ENCODE data around the gene MAGI2.

The MAGI2 gene

DNA sequence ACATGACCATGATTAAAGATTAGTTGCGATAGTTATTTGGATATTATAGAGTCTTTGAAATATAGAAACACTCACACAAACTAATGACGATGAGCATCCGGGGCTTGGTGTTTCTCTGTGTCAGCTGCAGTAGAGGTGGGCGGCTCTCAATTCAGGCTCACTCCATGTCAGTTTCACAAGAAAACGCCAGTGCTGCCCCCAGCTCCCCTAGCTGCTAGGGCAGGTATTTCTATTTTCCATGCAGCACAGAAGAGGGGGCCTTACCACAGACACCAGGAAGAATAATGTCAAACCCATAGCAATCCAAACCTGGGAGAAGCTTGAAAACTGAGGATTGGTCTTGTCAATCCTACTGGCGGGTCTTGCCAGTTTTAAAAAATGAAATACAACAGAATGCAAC lies 1457.8 kb downstream of the MAGI2 start:
- DNase-seq (ENCODE audit: low read depth), result no peak

DNA sequence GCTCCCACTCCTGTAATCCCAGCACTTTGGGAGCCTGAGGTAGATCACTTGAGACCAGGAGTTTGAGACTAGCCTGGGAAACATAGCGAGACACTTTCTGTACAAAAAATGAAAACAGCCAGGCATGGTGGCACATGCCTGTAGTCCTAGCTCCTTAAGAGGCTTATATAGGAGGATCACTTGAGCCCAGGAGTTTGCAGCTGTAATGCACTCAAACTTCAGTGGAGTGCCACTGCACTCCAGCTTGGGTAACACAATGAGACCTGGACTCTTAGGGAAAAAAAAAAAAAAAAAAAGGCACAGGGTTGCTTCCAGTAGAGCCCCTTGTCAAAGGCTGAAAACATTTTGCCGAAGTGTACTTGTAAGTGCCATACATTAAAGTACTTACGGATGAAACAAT lies 1459.6 kb downstream of the MAGI2 start:
- DNase-seq (ENCODE audit: low read depth), result no peak

DNA sequence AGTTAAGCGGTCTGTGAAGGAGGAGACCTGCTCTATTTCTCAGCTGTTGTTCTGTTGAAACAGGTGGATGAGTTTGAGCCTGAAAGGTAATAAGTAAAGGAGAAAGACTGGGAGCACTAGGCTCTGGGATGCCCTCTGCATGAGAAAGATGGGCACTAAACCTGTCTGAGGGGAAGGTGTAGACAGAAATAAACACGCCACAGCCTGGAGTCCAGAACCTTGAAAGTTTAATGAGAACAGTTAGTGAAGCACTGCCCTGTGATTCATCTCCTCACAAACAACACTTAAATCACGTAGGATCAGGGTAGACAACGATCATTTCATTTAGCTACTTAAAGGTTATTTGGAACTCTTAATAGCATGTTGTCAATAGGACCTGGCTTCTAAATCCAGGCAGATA lies 1461.8 kb downstream of the MAGI2 start:
- DNase-seq (ENCODE audit: low read depth), result no peak

DNA sequence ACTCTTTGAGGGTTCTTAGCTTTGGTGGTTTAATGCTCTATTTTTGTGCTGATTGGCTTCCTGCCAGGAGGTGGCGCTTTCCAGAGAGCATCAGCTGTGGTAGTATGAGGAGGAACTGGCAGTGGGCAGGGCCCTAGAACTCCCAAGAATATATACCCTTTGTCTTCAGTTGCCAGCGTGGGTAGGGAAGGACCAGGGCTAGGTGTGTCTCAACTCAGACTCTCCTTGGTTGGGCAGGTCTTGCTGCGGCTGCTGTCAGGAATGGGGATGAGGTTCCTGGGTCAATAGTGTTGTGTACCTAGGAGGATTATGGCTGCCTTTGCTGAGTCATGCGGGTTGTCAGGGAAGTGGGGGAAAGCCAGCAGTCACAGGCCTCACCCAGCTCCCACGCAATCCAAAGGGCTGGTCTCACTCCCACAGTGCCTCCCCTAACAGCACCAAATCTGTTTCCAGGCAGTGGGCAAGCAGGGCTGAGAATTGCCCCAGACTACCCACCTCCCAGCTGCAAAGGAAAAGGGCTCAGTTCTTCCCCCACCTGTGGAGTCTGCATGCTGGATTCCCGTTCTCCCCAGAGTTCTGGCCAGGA lies 1463.4 kb downstream of the MAGI2 start:
- DNase-seq (ENCODE audit: low read depth), result no peak

DNA sequence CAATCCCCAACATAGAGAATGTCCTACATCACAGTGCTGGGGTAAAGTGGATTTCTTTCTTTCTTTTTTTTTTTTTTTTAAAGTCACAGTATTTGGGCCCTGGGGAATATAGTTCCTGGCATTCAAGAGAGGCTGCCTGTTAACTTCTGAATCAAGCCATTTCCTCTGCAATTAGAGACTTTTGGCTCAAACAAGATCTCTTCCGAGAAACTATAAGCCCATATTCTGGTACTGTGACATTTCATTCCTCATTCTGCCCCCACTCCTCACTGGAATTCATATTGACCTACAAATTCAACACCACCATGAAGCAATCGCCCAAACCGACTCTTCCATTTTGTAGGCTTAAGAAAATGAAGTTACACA lies 1467.5 kb downstream of the MAGI2 start:
- no peak for DNase-seq (ENCODE audit: low read depth)

DNA sequence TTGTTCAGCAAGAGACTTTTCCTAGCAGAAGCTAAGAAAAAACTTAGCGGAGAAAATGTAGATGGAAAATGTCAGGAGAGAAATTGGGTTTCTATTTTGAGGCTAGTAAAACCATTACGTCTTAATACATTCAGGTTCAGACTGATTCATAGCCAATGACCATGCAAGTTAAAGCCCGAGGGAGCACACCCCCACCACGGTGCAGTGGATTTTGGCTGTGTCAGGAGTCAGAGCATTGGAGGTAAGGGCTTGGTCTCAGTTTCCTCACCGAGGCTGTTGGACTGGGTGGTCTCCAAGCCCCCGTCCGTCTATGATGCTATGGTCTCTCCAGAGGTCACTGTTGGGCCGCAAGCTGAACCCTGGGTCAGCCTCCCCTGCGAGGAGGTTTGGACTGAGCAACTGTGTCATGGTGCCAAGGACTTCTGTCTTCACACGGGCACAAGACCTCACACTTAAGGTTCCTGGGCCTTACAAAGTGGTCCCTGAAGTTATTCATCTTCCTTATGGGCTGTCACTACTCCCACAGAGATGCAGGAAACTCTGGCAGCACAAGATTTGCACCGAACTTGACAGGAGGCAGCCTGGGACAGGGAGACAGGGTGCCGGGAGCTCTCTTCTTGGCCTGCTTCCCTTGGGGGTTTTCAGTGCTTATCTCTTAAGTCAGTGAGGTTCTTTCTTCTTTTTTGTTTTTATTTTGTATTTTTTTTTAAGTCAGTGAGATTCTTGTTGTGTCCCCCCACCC lies 1468.1 kb downstream of the MAGI2 start:
- DNase-seq (ENCODE audit: low read depth), result no peak

DNA sequence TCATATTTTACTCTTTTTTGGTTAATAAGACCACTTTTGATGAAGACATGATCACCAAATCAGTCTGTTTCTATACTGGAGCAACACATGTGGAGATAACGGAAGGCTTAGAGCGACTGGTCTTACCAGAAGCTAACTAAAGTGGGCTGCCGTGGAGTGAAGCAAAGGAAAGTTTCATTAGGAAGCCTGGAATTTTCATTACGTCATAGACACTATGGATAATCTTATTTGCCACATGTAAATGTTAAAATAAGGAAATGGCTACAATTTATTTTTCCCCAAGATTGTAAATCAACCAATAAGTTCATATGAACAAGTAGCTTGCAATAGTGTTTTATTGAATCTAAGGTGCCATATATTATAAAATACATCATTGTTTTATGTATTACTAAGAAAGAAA lies 1469.5 kb downstream of the MAGI2 start:
- DNase-seq (ENCODE audit: low read depth), result no peak

DNA sequence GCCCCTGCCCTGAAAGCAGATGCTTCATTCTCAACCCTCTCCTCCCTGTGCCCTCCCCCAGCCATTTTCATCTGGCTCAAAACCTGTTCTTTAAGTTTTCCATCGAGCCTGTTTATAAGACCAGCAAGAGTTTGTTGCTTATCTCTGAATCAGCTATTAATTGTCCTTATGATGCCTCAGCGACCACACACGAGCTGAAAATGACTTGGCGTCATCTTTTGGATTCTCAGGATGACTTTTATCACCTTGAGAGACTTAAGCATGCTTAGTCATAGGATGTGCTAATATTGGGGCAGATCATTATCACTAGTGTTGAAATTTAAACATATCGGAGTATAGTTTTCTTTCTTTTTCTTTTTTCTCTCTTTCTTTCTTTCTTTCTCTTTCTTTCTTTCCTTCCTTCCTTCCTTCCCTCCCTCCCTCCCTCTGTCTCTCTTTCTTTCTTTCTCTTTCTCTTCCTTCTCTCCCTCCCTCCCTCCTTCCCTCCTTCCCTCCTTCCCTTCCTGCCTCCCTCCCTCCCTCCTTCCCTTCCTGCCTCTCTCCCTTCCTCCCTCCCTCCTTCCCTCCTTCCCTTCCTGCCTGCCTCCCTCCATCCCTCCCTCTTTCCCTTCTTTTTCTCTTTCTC lies 1470.4 kb downstream of the MAGI2 start:
- no peak for DNase-seq (ENCODE audit: low read depth)

DNA sequence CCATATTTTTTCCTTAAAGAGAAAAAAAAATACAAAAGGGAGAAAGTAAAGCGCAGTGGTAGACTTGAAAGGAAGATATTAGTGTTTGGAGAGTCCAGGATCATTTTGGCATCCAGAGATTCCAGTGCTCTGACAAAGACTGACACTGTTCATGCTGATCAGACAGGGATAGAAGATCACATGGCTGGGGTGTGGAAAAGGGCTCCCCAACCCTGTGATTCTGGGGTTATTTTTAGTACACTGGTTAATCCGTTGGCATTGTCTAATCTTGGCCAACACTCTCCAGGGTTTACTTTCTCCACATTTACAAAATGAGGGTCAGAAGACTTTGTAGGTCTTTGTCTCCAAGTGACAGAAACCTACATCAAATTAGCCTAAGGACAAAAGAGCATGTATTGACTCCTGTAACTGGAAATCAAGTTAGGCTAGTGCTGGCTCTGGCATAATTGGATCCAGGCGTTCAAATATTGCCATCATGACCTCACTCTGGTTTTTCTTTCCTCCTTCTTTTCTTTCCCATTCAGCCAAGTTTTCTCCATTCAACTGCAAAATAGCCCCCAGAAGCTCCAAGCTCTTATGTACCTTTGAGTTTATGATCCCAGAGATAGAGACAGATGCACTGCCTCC lies 1473.3 kb downstream of the MAGI2 start:
- no peak for DNase-seq (ENCODE audit: low read depth)

DNA sequence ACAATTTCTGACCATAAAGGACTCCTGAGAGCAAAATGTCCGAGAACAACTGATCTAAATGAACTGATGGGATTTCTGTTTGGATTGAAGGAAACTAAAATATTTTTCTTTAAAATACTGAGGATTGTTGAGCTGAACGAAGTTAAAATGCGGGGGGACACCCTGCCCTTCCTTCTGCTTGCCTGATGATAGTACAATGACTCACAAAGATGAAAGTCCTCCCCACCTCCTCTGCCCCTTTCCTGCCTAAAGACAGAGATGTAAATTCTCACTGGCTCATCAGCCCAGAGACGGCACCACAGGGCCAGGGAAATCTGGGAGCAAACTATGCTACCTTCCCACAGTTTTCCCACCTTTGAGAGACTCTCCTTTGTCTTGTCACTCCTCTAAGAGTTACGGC lies 1474.2 kb downstream of the MAGI2 start:
- no peak for DNase-seq (ENCODE audit: low read depth)

DNA sequence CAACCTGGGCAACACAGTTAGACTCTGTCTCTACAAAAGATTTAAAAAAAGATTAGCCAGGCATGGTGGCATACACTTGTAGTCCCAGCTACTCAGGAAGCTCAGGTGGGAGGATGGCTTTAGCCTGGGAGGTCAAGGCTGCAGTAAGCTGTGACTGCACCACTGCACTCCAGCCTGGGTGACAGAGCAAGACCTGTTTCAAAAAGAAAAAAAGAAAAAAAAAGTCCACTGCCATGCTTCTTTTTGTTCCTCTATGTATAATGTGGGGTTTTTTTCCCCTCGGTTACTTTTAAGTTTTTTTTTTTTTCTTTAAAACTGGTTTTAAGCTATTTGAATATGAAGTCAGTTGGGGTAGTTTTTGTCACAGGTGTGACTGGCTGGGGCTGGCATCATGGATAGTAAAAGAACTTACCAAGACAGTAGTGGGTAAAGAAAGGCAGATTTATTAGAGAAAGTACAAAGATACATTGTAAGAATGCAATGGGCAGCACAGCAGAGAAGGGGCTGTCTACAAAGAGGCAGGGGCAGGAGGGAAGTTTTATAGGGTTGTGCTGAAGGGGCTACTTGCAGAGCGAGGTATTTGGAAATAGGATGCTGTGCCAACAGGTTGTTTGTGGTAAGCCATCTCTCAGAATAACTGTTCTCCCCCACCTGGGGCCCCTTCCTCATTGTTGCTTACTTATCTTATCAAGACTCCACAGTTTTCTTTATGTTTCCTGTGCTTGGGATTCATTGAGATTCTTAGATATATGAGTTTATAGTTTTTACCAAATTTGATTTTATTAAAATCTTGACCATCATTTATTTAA lies 1477.6 kb downstream of the MAGI2 start:
- no peak for DNase-seq (ENCODE audit: low read depth)

DNA sequence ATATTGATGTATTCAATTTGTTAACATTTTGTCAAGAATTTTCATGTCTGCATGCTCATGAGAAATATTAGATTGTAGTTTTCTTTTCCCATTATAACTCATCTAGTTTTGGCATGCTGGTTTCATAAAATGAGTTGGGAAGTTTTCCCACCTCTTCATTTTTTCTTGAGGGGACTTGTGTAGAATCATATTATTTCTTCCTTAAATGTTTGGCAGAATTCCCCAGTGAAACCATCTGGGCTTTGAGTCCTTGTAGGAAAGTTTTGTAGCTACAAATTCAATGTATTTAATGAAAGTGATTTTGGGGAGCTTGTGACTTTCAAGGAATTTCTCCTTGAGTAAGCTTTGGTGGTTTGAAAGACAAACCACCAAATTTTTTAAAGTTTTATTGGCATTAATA lies 1481.7 kb downstream of the MAGI2 start:
- DNase-seq (ENCODE audit: low read depth), result no peak

DNA sequence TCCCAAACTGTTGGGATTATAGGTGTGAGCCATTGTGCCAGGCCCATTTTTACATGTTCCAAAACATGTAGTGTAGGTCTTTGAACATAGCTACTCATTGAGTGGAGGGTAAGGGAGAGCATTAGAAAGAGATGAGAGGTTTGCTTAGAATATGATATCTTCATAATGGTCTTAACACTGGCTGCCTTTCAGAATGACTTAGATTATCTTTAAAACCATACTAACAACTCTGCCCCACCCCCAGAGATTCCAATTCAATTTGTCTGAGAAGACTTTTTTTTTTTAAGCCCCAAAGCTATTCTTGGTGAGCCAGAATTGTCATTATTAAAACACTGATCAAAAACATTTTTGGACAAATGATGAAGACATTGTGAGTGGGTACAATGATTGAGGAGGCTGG lies 1486.0 kb downstream of the MAGI2 start:
- DNase-seq (ENCODE audit: low read depth), result no peak
